GM12878 (cell line): ENCODE measurements around the gene OR2L5. TPM values are rescaled to one million over a fixed set of nuclear protein-coding genes. Genes with fewer than 3 reads are reported as not detected.

Experiments used
- ATAC-seq: fragments of 200-7000 bp; cut with Tn5 transposase; 3 replicates; pipeline ENCODE4 v1.9.1; 2020; ENCODE audit warnings: mild to moderate bottlenecking, moderate library complexity
- BruUV-seq: library from RNA; stranded (reverse); fragments of 400-500 nt; replicated peaks from 2 replicates; lab custom pipeline; 2021; lab: Mats Ljungman, UMichigan
- CTCF ChIA-PET: fragments of 300-600 bp; sonication (Branson Sonifier 250); formaldehyde crosslinking; extraction: SDS; loops from one replicate; lab custom pipeline; 2021; ENCODE audit warnings: inconsistent platforms; lab: Yijun Ruan, JAX
- POLR2A ChIA-PET: fragments of 350-600 bp; formaldehyde crosslinking; extraction: SDS; loops from one replicate; lab custom pipeline; 2021; ENCODE audit warnings: inconsistent platforms; lab: Charles Lee
- RAD21 ChIA-PET: fragments of 300-600 bp; sonication (Branson Sonifier 250); formaldehyde crosslinking; loops from one replicate; lab custom pipeline; 2023; ENCODE audit warnings: antibody characterized with exemption; ENCODE audit not compliant: unreplicated experiment; lab: Charles Lee
- SMC1A ChIA-PET: fragments of 300-600 bp; sonication (Branson Sonifier 250); formaldehyde crosslinking; loops from one replicate; lab custom pipeline; 2023; ENCODE audit not compliant: unreplicated experiment, uncharacterized antibody; lab: Charles Lee
- DNase-seq: peaks from one replicate; pipeline ENCODE4 v3.0.0-alpha.2; 2011; ENCODE audit warnings: low read depth, low spot score
- FAIRE-seq: peaks from 3 replicates; lab custom pipeline; 2011; peaks lifted over from hg19 to GRCh38; lab: Jason Lieb, UNC
- H2AFZ ChIP-seq: 2 replicates; pipeline ENCODE4 v1.6.0; 2011; ENCODE audit warnings: low read depth, low read length, control low read depth; ENCODE audit not compliant: control insufficient read depth
- H3K27ac ChIP-seq: 2 replicates; pipeline ENCODE4 v1.5.1; 2011; ENCODE audit warnings: control low read depth; ENCODE audit not compliant: control insufficient read depth, insufficient read depth
- H3K27me3 ChIP-seq, 2 experiments: replicated peaks in 1 of 2; 2 replicates each; pipeline versions ENCODE4 v1.6.0 to v1.6.1; 2011; ENCODE audit warnings: low read length in 1 of 2; ENCODE audit not compliant: control insufficient read depth in 2 of 2, insufficient read depth in 2 of 2
- H3K36me3 ChIP-seq, 2 experiments: 2 replicates each; pipeline ENCODE4 v1.5.1; 2011; ENCODE audit warnings: low read length in 1 of 2; ENCODE audit not compliant: control insufficient read depth in 2 of 2, insufficient read depth in 2 of 2
- H3K4me1 ChIP-seq: 2 replicates; pipeline ENCODE4 v1.6.1; 2011; ENCODE audit warnings: mild to moderate bottlenecking, low read length, moderate library complexity, mixed read lengths; ENCODE audit not compliant: control insufficient read depth, insufficient read depth
- H3K4me2 ChIP-seq: 2 replicates; pipeline ENCODE4 v1.6.0; 2011; ENCODE audit warnings: control low read depth; ENCODE audit not compliant: control insufficient read depth, insufficient read depth
- H3K4me3 ChIP-seq: fragments of 200-600 bp; sonication (generic); 2 replicates; pipeline ENCODE4 v1.5.1; 2016
- H3K79me2 ChIP-seq: 2 replicates; pipeline ENCODE4 v1.6.0; 2011; ENCODE audit warnings: low read length; ENCODE audit not compliant: control insufficient read depth, insufficient read depth
- H3K9ac ChIP-seq: 2 replicates; pipeline ENCODE4 v1.8.0; 2011; ENCODE audit warnings: low read length, control low read depth, mixed read lengths; ENCODE audit not compliant: control insufficient read depth, insufficient read depth
- H3K9me3 ChIP-seq: replicated peaks from 3 replicates; pipeline ENCODE4 v1.5.1; 2011; ENCODE audit warnings: mild to moderate bottlenecking, low read length; ENCODE audit not compliant: control insufficient read depth, insufficient read depth
- H4K20me1 ChIP-seq: 2 replicates; pipeline ENCODE4 v1.6.0; 2011; ENCODE audit not compliant: control insufficient read depth, insufficient read depth
- ATF7 ChIP-seq: fragments of 450-650 bp; IDR thresholded peaks from 2 replicates; pipeline ENCODE4 v1.6.1; 2016; ENCODE audit warnings: low read depth, mild to moderate bottlenecking
- BCLAF1 ChIP-seq: fragments of 450-650 bp; IDR thresholded peaks from 2 replicates; pipeline ENCODE4 v1.6.1; 2017; ENCODE audit warnings: antibody characterized with exemption, mild to moderate bottlenecking, moderate library complexity
- CREM ChIP-seq: IDR thresholded peaks from 2 replicates; pipeline ENCODE4 v1.6.1; 2014; ENCODE audit warnings: antibody characterized with exemption, low read depth
- IRF4 ChIP-seq: IDR thresholded peaks from 2 replicates; pipeline ENCODE4 v1.6.1; 2011; ENCODE audit warnings: low read depth, low read length
- MAX ChIP-seq: IDR thresholded peaks from 2 replicates; pipeline ENCODE4 v1.6.1; 2012; ENCODE audit warnings: low read depth, low read length, improper control_type of control experiment
- POLR2A ChIP-seq: IDR thresholded peaks from 2 replicates; pipeline ENCODE4 v1.6.1; 2011; ENCODE audit warnings: low read depth, mild to moderate bottlenecking, low read length
- RELB ChIP-seq: fragments of 450-650 bp; IDR thresholded peaks from 2 replicates; pipeline ENCODE4 v1.6.1; 2017; ENCODE audit warnings: low read depth, mild to moderate bottlenecking, moderate library complexity
- SMC3 ChIP-seq: IDR thresholded peaks from 2 replicates; pipeline ENCODE4 v1.6.1; 2011; ENCODE audit warnings: low read length, improper control_type of control experiment, borderline replicate concordance
- SPI1 ChIP-seq: IDR thresholded peaks from 2 replicates; pipeline ENCODE4 v1.6.1; 2011; ENCODE audit warnings: low read depth, mild to moderate bottlenecking, low read length, moderate library complexity, borderline replicate concordance; ENCODE audit not compliant: insufficient read depth
- TAF1 ChIP-seq: IDR thresholded peaks from 2 replicates; pipeline ENCODE4 v1.6.1; 2011; ENCODE audit warnings: mild to moderate bottlenecking, low read depth, low read length, borderline replicate concordance
- TCF3 ChIP-seq: IDR thresholded peaks from 2 replicates; pipeline ENCODE4 v1.6.1; 2012; ENCODE audit warnings: low read depth, mild to moderate bottlenecking, low read length, borderline replicate concordance; ENCODE audit not compliant: insufficient read depth
- WRNIP1 ChIP-seq: IDR thresholded peaks from 2 replicates; pipeline ENCODE4 v1.6.1; 2011; ENCODE audit warnings: low read depth, low read length, improper control_type of control experiment, borderline replicate concordance
- ZNF274 ChIP-seq: IDR thresholded peaks from one replicate; pipeline ENCODE4 v1.8.0; 2011; ENCODE audit not compliant: insufficient read length, insufficient read depth
- ZNF384 ChIP-seq: IDR thresholded peaks from 2 replicates; pipeline ENCODE4 v1.6.1; 2012; ENCODE audit warnings: low read depth, mild to moderate bottlenecking, low read length, improper control_type of control experiment, borderline replicate concordance
- ZNF592 ChIP-seq: fragments of 450-650 bp; IDR thresholded peaks from 2 replicates; pipeline ENCODE4 v1.6.1; 2017; ENCODE audit warnings: mild to moderate bottlenecking, moderate library complexity
- in situ Hi-C: fragments of 300-500 bp; cut with MboI; formaldehyde crosslinking; loops from 9 replicates; pipeline ENCODE4 v1.14.3; 2018; ENCODE audit warnings: mixed read lengths
- intact Hi-C: fragments of 100-400 bp; cut with micrococcal nuclease; formaldehyde crosslinking; loops from one replicate; pipeline ENCODE4 v1.14.2; 2022; ENCODE audit not compliant: unreplicated experiment
- polyA plus RNA-seq, 11 experiments: library from polyadenylated mRNA; depleted of rRNA in 4 of 11; unstranded in 6 of 11; stranded (reverse) in 5 of 11; fragments of >200 nt; fragmentation: Nextera tagmentation in 4 of 11; fragmentation: Illumina TruSeq in 1 of 11; extraction: Ambion mirVana in 4 of 11; extraction: Trizol in 1 of 11; gene quantifications; 1 replicate in 1 of 11; 2 replicates in 10 of 11; pipeline versions ENCODE4 v1.2.1 to v1.2.3, GENCODE V29; 2011 to 2016; ENCODE audit warnings: inconsistent platforms in 2 of 11, missing spikeins in 2 of 11, low read depth in 1 of 11
- total RNA-seq, 4 experiments: library from RNA; depleted of rRNA in 3 of 4; stranded (reverse); fragments of >200 nt in 3 of 4; fragmentation: Illumina TruSeq in 1 of 4; extraction: Trizol in 1 of 4; gene quantifications; 2 replicates each; pipeline versions ENCODE4 v1.2.1 to v1.2.3, GENCODE V29; 2013 to 2021

Gene OR2L5
- total and polyA plus RNA-seq, 10 of the 15 experiments (the other 5 are each of a cell fraction or from before 2014, with no cell fraction given): not detected

GRCh38 chr1:248047008-248047407 lies 33.5 kb downstream of the OR2L5 start (continued):
- TF ChIP-seq ZNF592 (no peak), POLR2A (no peak), WRNIP1 (no peak), ZNF384 (no peak), ZNF274 (no peak), TAF1 (no peak), CREM (no peak), RELB (no peak)

- Histone ChIP-seq H3K4me1 (no peaks in the 10 kb centered on the region), H3K9ac (no peak overlapping the region), H3K4me3 (no peak overlapping the region), H4K20me1 (no peaks in the 10 kb centered on the region), H3K27me3 (no peaks in the 10 kb centered on the region), H3K9me3 (no peaks in the 10 kb centered on the region), H3K27ac (no peak overlapping the region), H2AFZ (no peak overlapping the region), H3K4me2 (no peak overlapping the region), H3K79me2 (no peaks in the 10 kb centered on the region), H3K36me3 (no peaks in the 10 kb centered on the region)
- RAD21 ChIA-PET: no interaction called here
- BruUV-seq: no TSS peak
- SMC1A ChIA-PET: no interaction called here
- FAIRE-seq: no peak
- POLR2A ChIA-PET: no interaction called here
- in situ Hi-C loops: no loop called here
- no peak for ATAC-seq
- CTCF ChIA-PET: no interaction called here
- no peak for DNase-seq
- intact Hi-C loops: no loop called here
- no peak for TF ChIP-seq BCLAF1
- no peak for TF ChIP-seq TCF3
- TF ChIP-seq WRNIP1: no peak
- TF ChIP-seq SPI1: no peak
- no peak for TF ChIP-seq MAX
- no peak for TF ChIP-seq ZNF384
- no peak for TF ChIP-seq ATF7
- no peak for TF ChIP-seq IRF4
- TF ChIP-seq SMC3: no peak
Observed at GRCh38 chr1:248054671-248055070, 41.2 kb downstream of the OR2L5 start.
